Measurements from ENCODE around the gene TRMT11.

DNA sequence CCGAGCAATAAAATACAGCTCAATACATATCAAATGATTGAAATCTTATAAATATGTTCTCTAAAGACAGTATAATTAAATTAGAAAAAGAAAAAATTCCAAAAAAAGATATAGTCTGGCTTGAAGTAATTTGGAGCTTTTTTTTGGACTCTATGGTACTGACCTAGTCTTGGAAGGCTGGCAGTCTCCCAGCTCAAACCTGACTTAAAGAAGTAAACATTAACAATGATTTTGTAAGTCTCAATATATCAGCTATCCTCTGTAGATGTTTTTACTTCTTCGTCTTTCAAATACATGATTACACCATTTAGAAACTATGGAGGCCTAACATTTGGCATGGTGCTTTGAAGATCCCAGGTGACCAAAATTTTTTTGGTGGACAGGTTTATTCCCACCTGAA lies 15.6 kb upstream of the TRMT11 start:
- TF ChIP-seq, protein P1, sequence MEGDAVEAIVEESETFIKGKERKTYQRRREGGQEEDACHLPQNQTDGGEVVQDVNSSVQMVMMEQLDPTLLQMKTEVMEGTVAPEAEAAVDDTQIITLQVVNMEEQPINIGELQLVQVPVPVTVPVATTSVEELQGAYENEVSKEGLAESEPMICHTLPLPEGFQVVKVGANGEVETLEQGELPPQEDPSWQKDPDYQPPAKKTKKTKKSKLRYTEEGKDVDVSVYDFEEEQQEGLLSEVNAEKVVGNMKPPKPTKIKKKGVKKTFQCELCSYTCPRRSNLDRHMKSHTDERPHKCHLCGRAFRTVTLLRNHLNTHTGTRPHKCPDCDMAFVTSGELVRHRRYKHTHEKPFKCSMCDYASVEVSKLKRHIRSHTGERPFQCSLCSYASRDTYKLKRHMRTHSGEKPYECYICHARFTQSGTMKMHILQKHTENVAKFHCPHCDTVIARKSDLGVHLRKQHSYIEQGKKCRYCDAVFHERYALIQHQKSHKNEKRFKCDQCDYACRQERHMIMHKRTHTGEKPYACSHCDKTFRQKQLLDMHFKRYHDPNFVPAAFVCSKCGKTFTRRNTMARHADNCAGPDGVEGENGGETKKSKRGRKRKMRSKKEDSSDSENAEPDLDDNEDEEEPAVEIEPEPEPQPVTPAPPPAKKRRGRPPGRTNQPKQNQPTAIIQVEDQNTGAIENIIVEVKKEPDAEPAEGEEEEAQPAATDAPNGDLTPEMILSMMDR (IDR thresholded peaks at IDR 0.05 in 8 of 11, conservative IDR thresholded peaks at IDR 0.05 in 3 of 11): no peak
- no peak for TF ChIP-seq POLR2A (IDR thresholded peaks at IDR 0.05)
- TF ChIP-seq POLR2AphosphoS5 (IDR thresholded peaks at IDR 0.05): no peak

Measured in spleen (tissue), 7 donors.